SIG-M5 treated with dmso at 0.1 percent for 504 hours (cell line): ENCODE measurements around the gene ATXN10.

Experiments used
- DNase-seq: peaks from one replicate; lab custom pipeline; 2025; ENCODE audit not compliant: unreplicated experiment; lab: John Stamatoyannopoulos, UW

ATXN10 gene

GRCh38 chr22:45819305-45819704 lies 147.7 kb downstream of the ATXN10 start:
- DNase-seq = no peak

DNA sequence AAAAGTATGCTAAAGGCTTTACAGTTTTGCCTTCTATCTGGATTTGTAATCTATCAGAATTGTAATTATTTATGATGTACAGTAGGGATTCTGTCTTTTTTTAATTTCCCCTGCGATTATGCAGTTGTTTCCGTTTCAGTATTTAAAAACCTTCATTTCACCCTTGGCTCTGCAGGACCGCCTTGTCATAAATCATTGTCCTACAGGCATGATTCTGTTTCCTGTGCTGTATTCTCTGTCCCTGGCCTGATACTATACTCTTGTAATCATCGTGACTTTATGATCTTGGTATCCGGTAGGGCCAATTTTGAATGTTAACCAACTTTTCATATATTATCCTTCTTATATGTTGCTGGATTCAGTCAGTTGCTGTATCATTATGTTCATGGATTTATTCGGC lies 151.7 kb downstream of the ATXN10 start:
- no peak for DNase-seq

DNA sequence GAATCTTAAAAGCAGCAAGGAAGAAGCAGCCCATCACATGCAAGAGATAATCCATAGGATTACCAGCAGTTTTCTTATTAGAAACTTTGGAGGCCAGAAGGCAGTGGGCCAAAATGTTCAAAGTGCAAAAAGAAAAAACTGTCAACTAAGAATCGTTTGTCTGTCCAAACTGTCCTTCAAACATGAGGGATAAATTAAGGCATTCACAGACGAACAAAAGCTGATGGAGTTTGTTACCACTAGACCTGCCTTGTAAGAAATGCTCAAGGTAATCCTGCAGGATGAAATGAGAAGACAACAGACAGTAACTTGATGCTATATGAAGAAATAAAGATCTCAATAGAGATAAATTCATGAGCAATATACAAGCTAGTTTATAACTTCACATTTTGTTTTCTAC lies 154.9 kb downstream of the ATXN10 start:
- no peak for DNase-seq

GRCh38 chr22:45828841-45829240 lies 157.2 kb downstream of the ATXN10 start:
- no peak for DNase-seq

DNA sequence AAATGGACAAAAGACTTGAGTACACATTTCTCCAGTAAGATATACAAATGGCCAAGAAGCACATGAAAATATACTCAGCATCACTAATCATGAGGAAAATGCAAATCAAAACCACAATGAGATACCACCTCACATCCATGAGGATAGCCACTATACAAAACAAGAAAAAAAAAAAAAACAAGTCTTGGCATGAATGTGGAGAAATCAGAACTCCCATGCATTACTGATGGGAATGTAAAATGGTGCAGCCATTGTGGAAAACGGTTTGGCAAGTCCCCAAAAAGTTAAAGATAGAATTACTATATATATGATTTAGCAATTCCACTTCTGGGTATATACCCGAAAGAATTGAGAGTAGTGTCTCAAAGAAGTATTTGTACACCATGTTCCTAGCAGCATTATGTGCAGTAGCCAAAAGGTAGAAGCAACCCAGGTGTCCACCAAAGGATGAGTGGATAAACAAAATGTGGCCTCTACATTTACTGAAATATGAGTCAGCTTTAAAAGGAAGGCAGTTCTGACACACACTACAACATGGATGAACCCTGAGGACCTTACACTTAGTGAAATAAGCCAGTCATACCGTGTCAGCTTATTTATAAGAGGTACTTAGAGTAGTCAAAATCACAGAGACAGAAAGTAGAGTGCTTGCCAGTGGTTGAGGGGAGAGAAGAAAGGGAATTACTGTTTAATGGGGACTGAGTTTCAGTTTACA lies 159.1 kb downstream of the ATXN10 start:
- no peak for DNase-seq

DNA sequence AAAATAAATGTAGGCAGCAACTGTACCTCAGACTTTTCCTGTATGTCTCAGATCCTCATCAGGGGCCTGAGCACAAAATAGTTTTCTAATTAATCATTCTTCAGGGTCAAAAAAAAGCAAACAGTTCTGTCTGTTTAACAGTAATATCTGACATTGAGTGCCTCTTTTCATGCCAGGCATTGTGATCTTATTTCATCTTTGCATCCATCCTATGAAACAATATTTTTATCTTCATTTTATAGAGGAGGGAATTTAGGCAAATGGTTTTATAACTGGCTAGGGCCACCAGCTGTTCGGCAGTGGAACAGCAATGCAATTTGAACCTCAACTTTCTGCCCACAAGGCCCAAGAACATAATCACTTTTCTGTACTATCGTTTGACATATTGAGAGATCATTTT lies 159.8 kb downstream of the ATXN10 start:
- no peak for DNase-seq

GRCh38 chr22:45832180-45832579 lies 160.5 kb downstream of the ATXN10 start:
- no peak for DNase-seq

- DNase-seq = no peak
Observed at GRCh38 chr22:45832959-45833580, 161.4 kb downstream of the ATXN10 start.

GRCh38 chr22:45833613-45834012 lies 162.0 kb downstream of the ATXN10 start:
- DNase-seq = no peak

- DNase-seq = no peak
Observed at GRCh38 chr22:45834241-45834640, 162.6 kb downstream of the ATXN10 start.

GRCh38 chr22:45834795-45835194 lies 163.2 kb downstream of the ATXN10 start:
- no peak for DNase-seq

- DNase-seq = no peak
Observed at GRCh38 chr22:45836418-45837169, 165.0 kb downstream of the ATXN10 start.

DNA sequence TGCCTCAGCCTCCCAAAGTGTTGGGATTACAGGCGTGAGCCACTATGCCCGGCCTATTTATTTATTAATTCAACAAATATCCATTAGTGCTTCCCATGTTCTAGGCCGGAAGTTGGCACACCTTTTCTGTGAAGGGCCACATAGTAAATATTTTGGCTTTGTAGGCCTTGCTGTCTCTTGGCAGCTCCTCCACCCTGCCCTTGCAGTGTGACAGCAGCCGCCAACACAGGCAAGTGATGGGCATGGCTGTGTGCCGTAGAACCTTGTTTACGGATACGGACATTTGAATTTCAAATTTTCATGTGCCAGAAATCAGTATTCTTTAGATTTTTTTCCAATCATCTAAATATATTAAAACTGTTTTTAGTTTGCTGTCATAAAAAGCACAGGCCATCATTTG lies 165.9 kb downstream of the ATXN10 start:
- no peak for DNase-seq

DNA sequence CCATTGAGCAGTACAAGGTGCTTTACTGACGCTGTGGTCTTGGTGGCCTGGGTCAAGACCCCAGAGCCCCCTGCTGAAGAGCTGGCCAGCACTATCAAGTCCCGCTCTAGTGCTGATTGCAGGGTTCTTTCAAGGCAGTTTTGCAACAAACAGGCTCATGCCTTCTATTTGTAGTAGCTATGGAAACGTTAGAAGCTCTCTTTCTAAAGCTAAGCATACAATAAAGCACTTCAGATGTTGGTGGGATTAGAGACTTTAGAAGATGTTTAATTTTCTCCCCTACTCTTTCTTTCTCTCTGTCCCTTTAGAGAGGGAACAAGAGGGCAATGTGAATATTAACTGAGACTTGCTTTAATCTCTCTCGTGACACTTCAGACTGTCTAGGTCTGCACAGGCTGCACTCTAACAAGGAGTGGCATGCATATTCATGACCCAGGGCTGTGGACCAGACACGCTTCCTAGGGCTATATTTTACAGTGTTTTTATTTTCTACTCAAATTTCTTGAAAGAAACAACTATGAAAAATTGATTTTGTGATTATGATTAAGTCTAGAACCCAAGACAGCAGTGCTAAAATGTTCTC lies 166.8 kb downstream of the ATXN10 start:
- no peak for DNase-seq

DNA sequence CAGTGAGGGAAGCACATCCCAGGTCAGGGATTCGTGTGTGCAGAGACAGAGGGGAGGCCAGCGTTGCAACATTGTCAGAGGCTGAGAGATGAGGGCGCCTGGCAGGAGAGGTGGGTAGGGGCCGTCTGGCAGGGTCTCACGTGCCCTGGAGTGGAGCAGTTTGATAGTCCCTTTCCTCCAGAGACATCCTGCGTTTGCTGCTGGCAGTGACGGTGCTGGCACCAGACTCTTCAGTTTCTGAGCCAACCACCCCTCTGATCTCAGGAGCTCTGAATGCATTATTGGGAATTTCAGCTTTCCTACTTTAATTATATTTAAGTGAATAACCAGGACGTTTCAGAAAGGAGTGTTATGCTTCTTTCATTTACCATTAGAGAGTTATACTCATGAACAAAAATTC lies 168.8 kb downstream of the ATXN10 start:
- no peak for DNase-seq

DNA sequence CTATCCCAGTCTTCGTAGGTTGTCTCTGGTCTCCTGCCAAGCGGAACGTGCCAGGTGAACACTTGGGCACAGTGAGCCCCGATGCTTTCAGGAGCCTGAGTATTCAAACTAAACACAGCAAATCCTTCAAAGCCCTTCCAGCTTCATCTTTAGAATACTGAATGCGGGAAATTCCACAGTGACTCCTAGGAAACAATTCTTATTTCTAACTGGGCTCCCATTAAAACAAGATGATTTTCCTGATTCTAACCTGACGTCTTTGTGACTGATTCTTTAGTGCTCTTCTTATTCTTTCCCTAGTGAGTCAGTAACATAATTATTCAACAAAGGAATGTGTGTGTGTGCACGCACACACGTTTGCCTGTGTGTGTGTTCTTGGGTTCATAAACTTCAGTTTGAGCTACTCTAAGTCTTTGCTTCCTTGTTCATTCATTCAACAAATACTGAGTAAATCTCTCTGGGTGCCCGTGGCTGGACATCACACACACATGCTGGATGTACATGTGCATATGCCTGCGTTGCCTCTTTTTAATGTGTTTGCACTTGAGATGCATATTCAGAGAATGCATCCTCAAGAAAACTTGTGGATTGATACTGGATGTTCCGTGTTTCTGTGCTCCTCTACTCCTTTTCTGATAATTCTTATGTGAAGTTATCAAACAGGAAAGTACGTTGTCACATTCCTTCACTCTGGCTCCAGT lies 170.8 kb downstream of the ATXN10 start:
- DNase-seq = no peak

DNA sequence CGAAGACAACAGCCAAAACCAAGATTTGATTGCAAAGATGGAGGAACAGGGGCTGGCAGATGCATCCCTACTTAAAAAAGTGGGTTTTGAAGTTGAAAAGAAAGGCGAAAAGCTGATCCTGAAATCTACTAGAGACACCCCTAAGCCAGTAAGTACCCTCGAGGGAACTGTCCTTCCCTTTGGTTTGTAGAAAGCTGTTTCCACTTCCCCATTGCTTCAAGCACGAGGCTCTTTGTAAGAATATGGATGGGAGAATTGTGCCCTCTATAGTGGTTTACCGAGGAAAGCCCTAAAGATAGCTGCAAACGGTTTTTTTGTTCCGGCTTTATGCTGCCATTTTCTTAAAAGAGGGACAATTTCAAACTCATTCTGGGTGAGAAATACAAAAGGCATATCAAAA lies 171.4 kb downstream of the ATXN10 start:
- peak; percentile 81 for DNase-seq

- DNase-seq = no peak
Observed at GRCh38 chr22:45843986-45844385, 172.4 kb downstream of the ATXN10 start.

- DNase-seq = no peak
Observed at GRCh38 chr22:45845076-45845487, 173.4 kb downstream of the ATXN10 start.

GRCh38 chr22:45846952-45847351 lies 175.3 kb downstream of the ATXN10 start:
- no peak for DNase-seq

GRCh38 chr22:45848904-45849303 lies 177.3 kb downstream of the ATXN10 start:
- no peak for DNase-seq
